Mammary microvascular endothelial cell (primary cell): ENCODE measurements around the gene SERTAD1. TPM values are rescaled to one million over a fixed set of nuclear protein-coding genes. Genes with fewer than 3 reads are reported as not detected.

ENCODE experiments used
- total RNA-seq: library from RNA; depleted of rRNA; stranded (reverse); fragments of >200 nt; gene quantifications from 2 replicates; pipeline ENCODE4 v1.2.3, GENCODE V29; 2015

SERTAD1 gene, protein sequence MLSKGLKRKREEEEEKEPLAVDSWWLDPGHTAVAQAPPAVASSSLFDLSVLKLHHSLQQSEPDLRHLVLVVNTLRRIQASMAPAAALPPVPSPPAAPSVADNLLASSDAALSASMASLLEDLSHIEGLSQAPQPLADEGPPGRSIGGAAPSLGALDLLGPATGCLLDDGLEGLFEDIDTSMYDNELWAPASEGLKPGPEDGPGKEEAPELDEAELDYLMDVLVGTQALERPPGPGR
- 38.8 and 43.6 TPM in 2 replicates for total RNA-seq

DNA sequence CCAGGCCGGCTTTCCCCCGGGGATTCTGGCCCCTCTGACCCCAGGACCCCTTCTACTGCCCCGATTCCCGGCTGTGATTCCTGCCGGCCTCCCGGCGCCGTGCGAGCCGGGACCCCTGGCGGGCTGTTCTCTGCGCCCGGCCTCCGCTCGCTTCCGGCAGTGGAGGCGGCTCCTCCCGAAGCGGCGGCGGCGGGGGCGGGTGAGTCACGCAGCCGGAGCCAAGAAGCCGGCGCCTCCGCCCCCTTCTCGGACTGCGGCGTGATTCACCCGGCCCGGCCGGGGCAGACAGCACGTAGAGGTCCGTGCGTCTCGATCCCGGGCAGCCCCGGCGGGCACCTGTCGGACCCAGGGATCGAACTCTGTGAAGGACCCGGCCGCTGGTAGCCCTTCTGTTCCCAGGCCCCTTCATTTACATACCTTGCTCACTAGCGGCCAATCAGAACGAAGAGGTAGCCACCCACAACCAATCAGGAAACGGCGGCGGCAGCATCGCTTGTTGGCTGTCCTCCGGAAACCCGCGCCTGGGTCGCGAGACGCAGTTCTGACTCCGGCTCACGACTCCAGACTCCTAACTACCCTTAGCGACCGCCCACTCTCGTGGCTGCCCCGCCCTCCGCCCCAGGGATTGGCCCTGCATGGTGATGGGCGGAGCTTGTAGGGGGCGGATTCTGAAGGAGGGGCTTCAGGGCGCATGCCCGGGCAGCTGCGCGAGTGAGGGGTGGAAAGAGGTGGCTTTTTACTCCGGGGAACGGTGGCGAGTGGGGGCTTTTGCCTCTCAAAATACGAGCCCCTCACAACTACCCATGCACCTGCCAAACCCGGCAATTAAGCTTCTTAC lies at the start of gene SERTAD1:
TSS of gene SERTAD1 (minus strand) at position 543 of the 838 bp plus-strand sequence. CDS start 2,446 bp downstream, outside the sequence.

DNA sequence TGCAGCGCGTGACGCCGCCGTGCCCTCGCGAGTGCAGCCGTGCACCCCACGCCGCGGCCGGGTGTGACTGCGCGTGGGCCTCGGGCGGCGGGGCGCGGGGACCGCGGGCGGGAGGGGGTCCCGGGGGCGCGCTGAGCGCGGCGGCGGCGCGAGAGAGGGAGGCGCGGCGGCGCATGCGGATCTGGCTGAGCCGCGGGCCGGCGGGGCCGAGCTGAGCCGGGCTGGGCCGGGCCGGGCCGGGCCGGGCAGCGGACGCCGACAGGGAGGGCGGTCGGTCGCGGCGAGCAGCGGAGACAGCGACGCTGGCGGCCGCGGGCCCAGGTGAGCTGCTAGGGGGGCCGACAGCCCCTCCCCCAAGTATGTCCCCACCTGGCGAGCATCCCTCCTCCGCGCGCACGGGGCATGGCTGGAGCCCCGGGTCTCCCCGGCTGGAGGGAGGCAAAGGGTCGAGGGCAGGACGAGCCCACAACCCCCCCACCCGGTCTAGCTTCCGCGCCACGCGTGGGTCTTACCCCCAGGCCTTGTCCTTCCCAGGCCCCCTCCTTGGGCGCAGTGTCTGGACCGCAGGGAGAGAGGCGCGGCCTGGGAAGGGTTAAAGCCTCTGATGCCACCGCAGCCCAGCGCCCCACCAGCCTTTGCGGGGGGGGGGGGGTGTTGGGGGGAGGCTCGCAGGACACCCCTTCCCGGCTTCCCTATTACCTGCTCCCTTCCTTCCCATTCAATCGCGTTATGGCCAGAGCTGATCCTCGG lies 41.4 kb upstream of the SERTAD1 start, which contains the start of gene SPTBN4:
TSS of gene SPTBN4 (plus strand) at position 17 of the 750 bp plus-strand sequence. CDS start 5,621 bp downstream, outside the sequence.

DNA sequence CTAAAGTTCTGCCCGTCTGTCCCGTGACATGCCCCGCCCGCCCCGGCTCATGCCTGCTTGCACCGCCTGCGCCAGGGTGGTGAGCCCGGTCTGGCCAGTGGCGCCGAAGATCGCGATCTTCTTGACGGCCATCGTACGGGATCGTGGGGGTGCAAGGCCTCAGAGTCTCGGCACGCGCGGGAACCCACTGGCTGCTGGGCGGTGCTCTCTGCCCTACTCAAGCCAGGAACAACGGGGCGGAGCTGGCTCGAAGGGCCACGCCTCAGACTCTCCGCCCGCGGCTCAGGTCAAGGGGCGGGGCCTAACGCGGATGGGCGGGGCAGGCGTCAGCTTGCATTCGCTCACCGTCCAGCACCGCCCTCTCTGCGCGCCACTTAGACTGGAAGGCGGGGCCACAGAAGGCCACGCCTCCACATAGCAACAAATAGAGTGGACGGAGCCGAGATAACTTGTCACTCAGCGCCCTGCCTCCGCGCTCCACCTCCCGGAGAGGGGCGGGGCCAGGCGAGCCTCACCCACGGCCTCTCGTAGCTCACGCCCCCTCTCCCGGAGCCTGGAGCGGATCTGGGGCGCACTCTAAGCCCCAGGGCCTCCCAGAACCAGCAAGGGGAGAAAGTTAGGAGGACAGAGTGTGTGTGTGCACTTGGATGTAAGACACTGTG lies 39.9 kb upstream of the SERTAD1 start, which contains the start of gene BLVRB:
TSS of gene BLVRB (minus strand) at position 189 of the 662 bp plus-strand sequence. CDS start at position 132, 57 bp downstream.

DNA sequence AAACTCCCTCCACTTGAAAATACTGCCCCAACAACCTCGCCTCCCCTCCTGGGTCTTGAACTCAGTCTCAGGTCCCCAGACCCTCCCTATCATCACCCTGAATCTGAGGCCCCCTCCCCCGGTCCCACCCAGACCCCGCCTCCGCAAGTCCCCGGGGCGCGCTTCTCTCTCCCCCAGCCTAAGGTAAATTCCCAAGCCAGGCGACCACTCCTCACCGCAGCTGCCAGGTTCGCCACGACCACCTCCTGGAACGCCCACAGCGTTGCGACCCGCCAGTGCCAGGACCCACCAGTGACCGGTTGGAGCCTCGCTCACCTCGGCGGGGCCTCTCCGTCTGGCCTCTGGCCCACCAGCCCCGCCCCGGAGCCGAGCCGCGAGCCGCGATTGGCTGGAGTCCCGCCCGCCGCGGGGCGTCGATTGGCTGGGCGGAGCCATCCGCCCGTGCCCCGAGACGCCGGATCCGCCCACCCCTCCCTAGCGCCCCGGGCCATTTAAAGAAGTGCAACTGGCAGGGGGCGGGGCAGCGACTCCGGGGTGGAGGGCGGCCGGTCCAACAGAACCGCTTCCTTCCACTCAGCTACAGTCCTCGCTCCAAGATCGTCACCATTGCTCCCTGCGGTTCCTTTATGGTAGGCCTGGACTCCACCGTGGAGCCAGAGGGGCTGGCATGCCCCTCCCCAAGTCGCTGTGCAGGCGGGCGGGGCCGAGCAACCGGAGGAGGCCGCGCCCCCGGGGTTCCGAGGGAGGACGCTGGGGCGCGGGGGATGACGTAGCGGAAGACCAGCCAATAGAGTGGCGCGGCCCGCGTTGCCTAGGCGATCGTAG lies 18.4 kb upstream of the SERTAD1 start, which contains the start of gene SERTAD3:
TSS of gene SERTAD3 (minus strand) at position 336 of the 825 bp plus-strand sequence. CDS start 2,255 bp downstream, outside the sequence.

DNA sequence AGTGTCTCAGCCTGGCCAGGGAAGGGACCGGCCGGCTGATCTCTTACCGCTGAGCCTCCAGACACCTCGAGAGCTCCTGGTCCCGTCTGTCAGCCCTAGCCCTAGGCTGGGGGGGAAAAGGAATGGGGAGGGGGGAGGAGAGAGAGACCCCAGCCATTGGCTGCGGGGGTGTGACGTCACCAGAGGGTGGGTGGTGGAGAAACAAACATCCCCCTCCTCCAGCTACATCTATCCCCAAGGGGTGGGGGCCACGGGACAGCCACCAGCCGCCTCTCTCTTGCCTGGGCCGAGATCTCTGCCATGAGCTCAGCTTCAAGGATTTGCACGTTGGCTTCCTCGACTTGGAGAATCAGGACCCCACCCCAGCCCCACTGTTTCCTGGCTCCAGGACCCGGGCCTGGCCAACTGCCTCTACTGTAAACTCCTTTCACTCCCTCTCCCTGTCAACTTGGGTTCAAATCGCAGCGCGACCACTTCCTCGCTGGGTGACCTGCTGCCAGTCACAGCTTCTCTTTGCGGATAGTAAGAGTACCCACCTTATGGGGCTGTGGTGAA lies 12.4 kb downstream of the SERTAD1 start, which contains the start of gene PRX:
TSS of gene PRX (minus strand) at position 88 of the 555 bp plus-strand sequence. CDS start 5,446 bp downstream, outside the sequence.

DNA sequence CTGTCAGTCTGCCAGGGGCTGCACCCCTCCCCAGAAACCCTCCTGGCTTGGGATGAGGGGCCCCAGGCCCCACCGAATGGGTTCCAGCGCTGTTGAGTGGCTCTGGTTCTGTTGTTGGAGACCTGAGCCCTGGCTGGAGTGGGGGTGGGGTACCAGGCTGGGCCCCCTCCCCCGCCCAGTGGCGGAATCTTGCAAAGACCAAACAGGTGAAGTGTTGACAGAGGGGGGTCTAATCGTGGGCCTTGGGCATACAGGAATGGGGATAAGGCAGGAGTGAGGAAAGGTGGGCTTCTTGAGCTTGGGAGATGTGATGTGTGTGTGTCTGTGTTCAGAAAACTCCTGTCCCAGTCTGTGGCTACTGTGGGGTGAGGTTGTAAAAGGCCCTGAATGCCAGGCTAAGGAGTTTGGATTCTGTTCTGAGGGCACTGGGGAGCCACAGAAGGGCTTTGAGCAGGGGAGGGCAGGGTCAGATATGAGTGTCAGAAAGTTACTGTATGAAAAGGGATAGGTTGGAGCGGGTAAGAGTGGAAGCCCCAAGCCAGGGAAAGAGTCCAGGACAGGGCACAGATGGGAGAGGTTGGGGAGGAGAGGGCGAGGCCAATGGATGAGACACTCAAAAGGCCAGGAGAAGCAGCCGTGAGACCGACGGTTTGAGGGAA lies 35.6 kb downstream of the SERTAD1 start, which contains the start of gene HIPK4:
TSS of gene HIPK4 (minus strand) at position 98 of the 659 bp plus-strand sequence. CDS start 279 bp downstream, outside the sequence.

Other genes starting within 250 kb of the SERTAD1 start
- 4.3 and 7.0 TPM in 2 replicates for gene MAP3K10, start 234.6 kb downstream of the SERTAD1 start, total RNA-seq
- gene TTC9B, start 207.6 kb downstream of the SERTAD1 start, total RNA-seq = not detected in 2 replicates
- 0.13 TPM in 1 of 2 replicates, not detected in the other for gene CCNP, start 199.3 kb downstream of the SERTAD1 start, total RNA-seq
- gene AKT2, start 140.6 kb downstream of the SERTAD1 start, total RNA-seq = 21.1 and 21.6 TPM in 2 replicates
- 16.8 and 21.3 TPM in 2 replicates for gene C19orf47, start 77.6 kb downstream of the SERTAD1 start, total RNA-seq
- gene PLD3, start 77.3 kb downstream of the SERTAD1 start, total RNA-seq = 252 and 262 TPM in 2 replicates
- not detected in 2 replicates for gene HIPK4, start 35.8 kb downstream of the SERTAD1 start, total RNA-seq
- 0.73 and 1.1 TPM in 2 replicates for gene PRX, start 12.6 kb downstream of the SERTAD1 start, total RNA-seq
- gene SERTAD3, start 18.3 kb upstream of the SERTAD1 start, total RNA-seq = 12.6 and 17.0 TPM in 2 replicates
- 127 and 132 TPM in 2 replicates for gene BLVRB, start 39.8 kb upstream of the SERTAD1 start, total RNA-seq
- 0.13 and 0.30 TPM in 2 replicates for gene SPTBN4, start 41.0 kb upstream of the SERTAD1 start, total RNA-seq
- gene SHKBP1, start 150.9 kb upstream of the SERTAD1 start, total RNA-seq = 89.6 and 112 TPM in 2 replicates
- 13.9 and 15.7 TPM in 2 replicates for gene LTBP4, start 175.4 kb upstream of the SERTAD1 start, total RNA-seq